Measurements from ENCODE around the gene GNB1. TPM values are rescaled to one million over a fixed set of nuclear protein-coding genes. Genes with fewer than 3 reads are reported as not detected.

Gene GNB1
- total and polyA plus RNA-seq, 9 of the 15 experiments (the other 6 are each of a cell fraction or from before 2014, with no cell fraction given) = 34.3 to 388 (median 114) TPM

DNA sequence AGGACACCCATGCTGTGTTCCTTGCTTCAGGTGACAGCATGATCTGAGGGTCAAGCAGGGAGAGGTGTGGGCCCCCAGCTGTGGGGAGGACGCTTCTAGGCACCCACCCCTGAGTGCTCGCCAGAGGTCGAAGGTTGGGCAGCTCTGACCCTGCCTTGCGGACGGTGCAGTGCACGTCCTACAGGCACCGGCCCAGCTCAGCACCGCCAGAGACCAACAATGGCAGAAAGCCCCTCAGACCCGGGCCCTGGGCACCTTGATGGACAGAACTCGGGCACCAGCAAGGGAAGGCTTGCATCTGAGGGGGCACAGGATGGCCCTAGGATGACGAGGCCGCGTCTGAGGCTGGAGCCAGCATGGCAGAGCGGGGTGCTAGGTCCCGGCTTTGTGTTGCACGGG lies 137.3 kb downstream of the GNB1 start:
- 95% methylated on average over 16 of the region's 16 CpGs for WGBS (ENCODE audit: insufficient coverage, low coverage, missing lambda C conversion rate)
- intact Hi-C loops (cut with micrococcal nuclease) (no loop called here), in situ Hi-C loops (cut with MboI) (no loop called here)
- Histone ChIP-seq H3K4me1 (replicated peaks in 1 of 2; ENCODE audit: control insufficient read depth in 2 of 2, insufficient read depth in 2 of 2, low read length in 2 of 2) (peaks cover 10 to 48% of the 10 kb centered on the region in 2 experiments; a peak in 4 of 5 replicates), H3K4me2 (ENCODE audit: insufficient read depth, low read length) (no peak overlapping the region), H3K9ac (ENCODE audit: insufficient read depth in 1 of 2, low read depth in 2 of 2, low read length in 2 of 2) (no peak overlapping the region), H3K36me3 (ENCODE audit: control insufficient read depth, insufficient read depth, low read length) (peaks cover 66% of the 10 kb centered on the region), H3K4me3 (no peak overlapping the region), H3K79me2 (ENCODE audit: control insufficient read depth, insufficient read depth, low read length) (peaks cover 16% of the 10 kb centered on the region), H2AFZ (ENCODE audit: low read depth, low read length) (no peak overlapping the region), H4K20me1 (replicated peaks; ENCODE audit: control insufficient read depth, insufficient read depth, low read length) (no peaks in the 10 kb centered on the region), H3K9me1 (ENCODE audit: control insufficient read depth, insufficient read depth, low read length) (peaks cover 3% of the 10 kb centered on the region), H3K27me3 (ENCODE audit: control insufficient read depth in 2 of 2, insufficient read depth in 2 of 2, low read length in 2 of 2) (no peaks in the 10 kb centered on the region), H3K27ac (ENCODE audit: extremely low read depth, low read depth, low read length) (no peak overlapping the region; the same call in 2 of the 3 replicates), H3K9me3 (replicated peaks; ENCODE audit: control insufficient read depth, insufficient read depth, low read depth, low read length) (no peaks in the 10 kb centered on the region)
- no TSS peak for BruUV-seq (replicated peaks)
- ChIA-PET CTCF (ENCODE audit: low intra/inter-chr PET ratio) (no interaction called here), POLR2A (no interaction called here)
- ATAC-seq (no peak), DNase-seq (ENCODE audit: extremely low read depth in 1 of 4, low spot score in 3 of 4) (no peak), FAIRE-seq (no peak)
- TF ChIP-seq RBFOX2 (IDR thresholded peaks at IDR 0.05; ENCODE audit: low read depth, low read length) (peak; percentile 31; the same call in 1 of the 2 replicates), YY1 (IDR thresholded peaks at IDR 0.05; ENCODE audit: borderline replicate concordance in 1 of 3, control insufficient read depth in 1 of 3, extremely low read depth in 1 of 3, insufficient read depth in 3 of 3, insufficient read length in 1 of 3, insufficient replicate concordance in 2 of 3, low read depth in 1 of 3, low read length in 2 of 3) (no peak), SREBF2 (CRISPR knock-in tag; IDR thresholded peaks at IDR 0.05) (no peak), ZNF586 (CRISPR knock-in tag; conservative IDR thresholded peaks at IDR 0.05) (no peak), PCBP1 (IDR thresholded peaks at IDR 0.05; ENCODE audit: low read depth, low read length, poor library complexity, severe bottlenecking) (no peak), ZKSCAN8 (CRISPR knock-in tag; IDR thresholded peaks at IDR 0.05) (no peak), GTF2A2 (tag; IDR thresholded peaks at IDR 0.05) (no peak), POLR2G (IDR thresholded peaks at IDR 0.05; ENCODE audit: low read depth, low read length) (peak; percentile 39; the same call in 1 of the 2 replicates), TCF7L2 (IDR thresholded peaks at IDR 0.05; ENCODE audit: low read depth, low read length) (no peak)
- TF ChIP-seq, protein P1, sequence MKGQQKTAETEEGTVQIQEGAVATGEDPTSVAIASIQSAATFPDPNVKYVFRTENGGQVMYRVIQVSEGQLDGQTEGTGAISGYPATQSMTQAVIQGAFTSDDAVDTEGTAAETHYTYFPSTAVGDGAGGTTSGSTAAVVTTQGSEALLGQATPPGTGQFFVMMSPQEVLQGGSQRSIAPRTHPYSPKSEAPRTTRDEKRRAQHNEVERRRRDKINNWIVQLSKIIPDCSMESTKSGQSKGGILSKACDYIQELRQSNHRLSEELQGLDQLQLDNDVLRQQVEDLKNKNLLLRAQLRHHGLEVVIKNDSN (CRISPR knock-in tag; IDR thresholded peaks at IDR 0.05) = no peak
